ENCODE data around the gene CEMIP2.
A peak's percentile ranks its signal among the peaks of the same experiment; 100 is the strongest.

CEMIP2 gene

DNA sequence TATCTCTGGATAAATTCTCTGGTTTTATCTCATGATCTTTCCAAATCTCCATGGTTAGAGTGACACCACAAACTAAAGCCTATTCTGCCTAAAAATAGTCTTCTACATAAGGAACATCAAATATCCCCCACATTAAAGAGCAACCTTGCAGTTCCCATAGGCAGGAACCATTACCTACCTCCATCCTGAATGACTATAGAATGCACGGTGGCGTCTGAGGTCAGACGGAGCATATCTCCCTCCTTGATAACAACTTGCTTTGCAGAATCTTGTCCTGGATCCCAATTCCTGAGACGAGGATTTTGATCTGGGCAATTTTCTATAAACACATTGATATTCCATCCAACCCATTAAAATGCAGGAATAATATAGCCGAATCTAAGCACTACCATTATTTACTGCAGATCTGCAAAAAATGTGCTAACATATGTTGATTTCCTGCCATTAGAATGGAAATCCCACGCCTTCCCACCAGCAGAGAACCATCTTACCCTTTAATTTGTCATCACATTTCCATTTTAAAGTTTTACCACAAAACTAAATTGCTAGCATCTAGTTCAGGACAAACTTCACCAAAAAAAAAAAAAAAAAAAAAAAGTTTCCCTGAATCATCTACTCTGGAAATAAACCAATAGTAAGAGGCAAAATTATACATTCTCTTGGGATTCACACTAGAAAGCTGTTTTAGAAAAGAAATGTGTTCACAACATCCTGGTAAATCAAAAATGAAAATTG is 22.1 kb downstream of the CEMIP2 start:
- no peak for DNase-seq

- DNase-seq = no peak
Measured at GRCh38 chr9:71744754-71745521, 23.4 kb downstream of the CEMIP2 start.

- no peak for DNase-seq
Measured at GRCh38 chr9:71743882-71744281, 24.4 kb downstream of the CEMIP2 start.

- no peak for DNase-seq
Measured at GRCh38 chr9:71743217-71743705, 25.1 kb downstream of the CEMIP2 start.

GRCh38 chr9:71742703-71743102 is 25.6 kb downstream of the CEMIP2 start:
- DNase-seq = no peak

DNA sequence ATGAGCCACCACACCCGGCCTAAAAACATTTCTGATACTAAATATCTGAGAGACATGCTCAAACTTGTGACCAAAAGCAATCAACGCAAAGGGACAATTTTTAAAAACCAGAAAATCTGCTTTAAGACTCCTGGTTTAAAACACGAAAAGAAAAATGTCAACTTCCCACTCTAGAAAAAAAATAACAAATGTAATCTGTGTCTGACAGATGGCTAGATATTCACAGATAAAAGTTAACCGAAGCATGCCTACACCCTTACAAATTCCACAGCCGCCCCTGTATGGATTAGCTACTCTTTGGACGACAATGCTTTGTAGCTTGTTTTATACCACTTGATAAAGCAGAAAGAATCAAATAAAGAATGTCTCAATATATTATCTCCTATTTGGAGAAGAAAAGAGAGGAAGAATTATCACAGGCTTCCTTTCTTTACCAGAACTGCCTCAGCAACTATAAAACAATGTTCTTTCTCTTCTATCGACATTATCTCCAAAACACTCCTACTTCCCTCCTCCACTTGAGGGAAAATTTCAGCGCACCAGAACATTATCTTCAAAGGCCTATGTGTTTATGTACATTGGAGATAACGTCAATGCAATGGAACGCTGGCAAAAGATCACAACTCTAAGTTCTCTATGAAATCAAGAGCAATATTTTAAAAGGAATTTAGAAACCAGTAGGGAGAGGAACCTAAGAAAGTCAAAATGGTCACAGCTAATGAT is 26.2 kb downstream of the CEMIP2 start:
- DNase-seq = no peak

GRCh38 chr9:71740199-71740598 is 28.1 kb downstream of the CEMIP2 start:
- DNase-seq = no peak

DNA sequence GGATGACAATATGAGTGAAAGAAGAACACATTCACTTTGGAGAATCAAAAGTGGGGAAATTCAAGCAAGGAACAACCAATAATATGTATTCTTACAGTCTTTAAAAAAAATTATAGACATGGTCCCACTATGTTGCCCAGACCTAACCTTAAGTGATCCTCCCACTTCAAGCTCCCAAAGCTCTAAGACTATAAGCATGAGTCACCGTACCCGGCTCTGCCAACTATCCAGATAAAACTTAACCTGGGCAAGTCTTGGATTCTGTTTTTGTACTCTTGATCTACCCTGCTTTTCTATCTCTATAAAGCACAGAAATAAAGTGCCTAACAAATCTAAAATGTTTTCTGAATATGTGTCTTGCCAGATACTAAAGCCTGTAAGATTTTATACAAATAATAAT is 30.9 kb downstream of the CEMIP2 start:
- DNase-seq = no peak

- DNase-seq = no peak
Measured at GRCh38 chr9:71736236-71736635, 32.1 kb downstream of the CEMIP2 start.

DNA sequence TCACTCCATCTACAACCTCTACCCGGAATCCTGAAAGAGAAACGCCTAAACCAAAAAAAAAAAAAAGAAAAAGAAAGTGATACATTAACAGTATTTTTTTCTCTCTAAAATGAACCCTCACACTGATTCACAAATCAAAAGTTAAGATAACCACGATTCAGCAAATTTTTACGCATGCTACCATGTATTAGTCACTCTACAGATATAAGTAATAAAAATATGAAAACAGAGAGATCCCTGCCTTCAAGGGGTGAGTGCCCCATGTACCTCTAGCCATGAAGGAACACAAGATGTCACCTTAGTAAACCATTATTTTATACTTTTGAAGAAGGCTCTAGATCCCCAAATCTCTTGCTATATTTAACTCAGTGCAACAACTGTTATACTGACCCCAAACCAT is 33.4 kb downstream of the CEMIP2 start:
- no peak for DNase-seq

DNA sequence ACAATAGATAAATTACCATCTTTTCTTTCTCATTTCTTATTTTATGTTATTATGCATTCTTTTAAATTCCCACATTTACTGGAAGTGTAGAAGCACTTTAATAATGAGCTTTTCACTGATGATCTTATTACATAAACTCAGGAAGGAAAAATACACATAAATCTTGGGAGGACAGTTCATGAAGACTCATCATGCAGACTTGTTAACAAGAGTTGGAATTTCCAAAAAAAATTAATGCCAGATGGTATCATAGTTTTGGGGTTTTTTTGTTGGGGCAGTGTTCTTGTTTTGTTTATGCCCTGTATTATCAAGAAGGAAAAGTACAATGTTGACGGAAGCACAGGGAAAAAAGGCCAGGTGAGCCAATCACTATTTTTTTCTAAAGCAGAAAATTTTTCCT is 35.1 kb downstream of the CEMIP2 start:
- no peak for DNase-seq

- DNase-seq = peak in 1 of 3 experiments; percentile 12
Measured at GRCh38 chr9:71729816-71730526, 38.3 kb downstream of the CEMIP2 start.

GRCh38 chr9:71726723-71727122 is 41.6 kb downstream of the CEMIP2 start:
- DNase-seq = no peak

DNA sequence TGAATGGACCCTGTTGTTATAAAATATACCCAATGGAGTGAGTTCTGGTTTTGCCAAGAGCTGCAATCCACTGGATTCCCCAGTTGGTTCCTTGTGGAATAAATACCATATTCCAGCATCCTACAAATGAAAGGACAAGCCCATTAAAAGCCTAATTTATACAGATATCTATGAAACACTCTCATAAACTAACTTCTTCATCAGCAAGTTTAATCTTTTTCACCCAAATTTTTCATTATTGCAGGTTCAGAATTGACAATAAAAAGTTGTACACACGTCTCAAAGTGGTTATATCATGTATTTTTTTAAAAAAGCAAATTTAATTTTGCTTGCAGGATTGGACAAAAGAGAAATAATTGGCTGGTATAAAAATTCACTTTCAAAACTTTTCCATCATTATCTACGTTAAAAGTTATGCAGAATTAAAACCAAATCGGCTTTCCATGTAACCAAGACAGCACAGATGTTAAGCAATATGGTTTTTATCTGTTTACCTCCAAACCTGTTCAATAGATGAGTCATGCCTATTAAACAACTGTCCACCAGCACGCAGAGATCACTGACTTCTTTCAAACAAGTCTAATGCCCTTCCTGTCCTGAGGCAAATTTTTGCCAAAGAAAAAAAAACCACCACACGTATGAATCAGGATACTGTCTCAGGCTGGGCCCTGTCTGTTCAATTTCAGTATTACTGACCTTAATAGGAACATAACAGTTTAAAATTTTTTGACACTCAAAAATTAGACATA is 42.5 kb downstream of the CEMIP2 start:
- peak in 2 of 3 experiments; percentile 3 to 57 for DNase-seq

DNA sequence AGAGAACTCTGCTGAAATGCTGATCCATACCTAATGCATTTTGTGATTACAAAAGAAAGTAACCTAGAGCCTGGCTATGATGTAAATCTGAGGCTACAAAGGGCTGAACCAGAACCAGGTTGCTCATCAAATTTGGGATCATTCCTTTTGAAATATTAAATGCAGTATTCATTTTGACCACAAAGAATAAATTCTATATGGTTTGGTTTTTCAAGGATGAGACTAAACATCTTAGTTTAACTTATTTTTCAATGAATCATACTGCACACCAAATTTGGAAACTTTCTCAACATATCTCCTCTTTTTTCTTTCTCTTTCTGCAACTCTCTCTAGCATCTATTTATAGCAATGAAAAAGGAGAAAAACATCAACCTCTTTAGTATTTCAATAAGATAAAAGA is 46.5 kb downstream of the CEMIP2 start:
- DNase-seq = no peak

DNA sequence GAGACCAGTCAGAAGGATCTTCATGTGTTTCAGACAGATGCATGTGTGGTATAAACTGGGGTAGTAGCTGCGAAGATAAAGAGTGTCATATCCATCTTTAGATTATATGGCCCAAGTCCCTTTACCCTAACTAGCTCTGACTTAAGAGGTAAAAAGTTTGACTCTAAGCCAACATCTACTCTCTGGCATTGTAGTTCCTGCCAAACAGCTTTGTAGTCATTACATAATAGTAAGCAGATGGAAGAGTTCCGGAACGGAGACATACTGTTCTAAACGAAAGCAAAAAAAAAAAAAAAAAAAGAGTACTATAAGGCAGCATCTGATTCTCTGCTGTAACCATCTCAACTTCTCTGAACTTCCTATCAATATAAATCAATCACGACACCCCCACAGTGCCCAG is 48.8 kb downstream of the CEMIP2 start:
- no peak for DNase-seq

GRCh38 chr9:71719088-71719487 is 49.2 kb downstream of the CEMIP2 start:
- no peak for DNase-seq

- DNase-seq = peak in 1 of 3 experiments; percentile 9
Measured at GRCh38 chr9:71716138-71716909, 52.0 kb downstream of the CEMIP2 start.

DNA sequence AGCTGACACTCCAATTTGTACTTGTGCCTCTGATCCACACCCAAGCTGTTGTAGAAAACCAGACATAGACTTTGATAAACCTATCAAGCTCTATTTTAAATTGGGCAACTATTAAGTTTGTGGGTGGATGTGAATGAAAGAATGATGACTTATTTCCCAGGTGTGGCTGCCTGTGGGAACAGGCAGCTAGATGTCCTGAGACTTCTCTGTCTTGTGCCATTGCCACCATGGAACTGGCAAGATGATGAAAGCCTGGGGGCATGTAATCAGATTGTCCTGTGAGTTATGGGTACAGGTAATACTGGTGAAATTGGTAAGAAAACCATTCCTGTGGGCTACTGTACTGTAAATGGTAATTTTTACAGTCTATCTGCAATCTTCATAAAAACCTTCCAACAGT is 57.5 kb downstream of the CEMIP2 start:
- no peak for DNase-seq

GRCh38 chr9:71710201-71710600 is 58.1 kb downstream of the CEMIP2 start:
- no peak for DNase-seq

DNA sequence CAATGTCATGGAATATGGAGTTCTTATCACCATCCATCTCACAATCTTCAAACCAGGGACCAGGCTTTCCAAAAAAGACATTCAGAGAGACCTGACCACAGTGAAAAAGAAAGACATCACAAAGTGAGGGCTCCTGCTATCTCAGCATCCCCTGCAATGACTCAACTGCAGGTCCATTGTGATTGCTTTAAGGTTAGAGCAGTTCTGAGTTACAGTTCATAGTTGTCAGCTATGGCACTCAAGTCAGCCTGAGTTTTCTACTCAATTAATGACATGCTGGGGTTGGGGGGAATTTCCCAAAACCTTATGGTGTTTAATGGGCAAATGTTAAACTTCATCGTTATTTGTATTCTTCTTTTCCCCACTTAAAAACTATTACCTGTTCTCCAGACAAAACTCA is 58.9 kb downstream of the CEMIP2 start:
- DNase-seq = no peak

Measured in NCI-H1417 (cell line).